GM18867 (cell line): Measurements from ENCODE around the gene PIK3C2B.
"Not testable (repeated sequence)": the region's sequence is repeated elsewhere in the genome, so short reads cannot be mapped to it uniquely, and the experiment has no call there.

ENCODE experiments used
- ATAC-seq: cut with Tn5 transposase; IDR thresholded peaks from one replicate; pipeline ENCODE4 v1.9.1; 2021; ENCODE audit warnings: mild to moderate bottlenecking, moderate library complexity; ENCODE audit not compliant: unreplicated experiment

Gene PIK3C2B

GRCh38 chr1:204506969-204507316 is 12.3 kb upstream of the PIK3C2B start:
- ATAC-seq = peak; percentile 66

GRCh38 chr1:204506201-204506968 is 11.8 kb upstream of the PIK3C2B start:
- peak; percentile 64 for ATAC-seq

- no peak for ATAC-seq
Measured at GRCh38 chr1:204505674-204506200, 11.1 kb upstream of the PIK3C2B start.

GRCh38 chr1:204503913-204504519 is 9.4 kb upstream of the PIK3C2B start:
- no peak for ATAC-seq

- no peak for ATAC-seq
Measured at GRCh38 chr1:204503122-204503912, 8.7 kb upstream of the PIK3C2B start.

GRCh38 chr1:204502241-204502640 is 7.6 kb upstream of the PIK3C2B start:
- ATAC-seq = no peak

GRCh38 chr1:204499511-204500468 is 5.2 kb upstream of the PIK3C2B start:
- ATAC-seq = no peak

- ATAC-seq = no peak
Measured at GRCh38 chr1:204498981-204499380, 4.4 kb upstream of the PIK3C2B start.

- ATAC-seq = no peak
Measured at GRCh38 chr1:204495777-204496176, 1.2 kb upstream of the PIK3C2B start.

GRCh38 chr1:204495078-204495753 is 611 bp upstream of the PIK3C2B start:
- peak; percentile 36 for ATAC-seq

GRCh38 chr1:204493984-204494280 is 673 bp downstream of the PIK3C2B start:
- ATAC-seq = peak; percentile 34

- no peak for ATAC-seq
Measured at GRCh38 chr1:204493145-204493983, 1.2 kb downstream of the PIK3C2B start.

- ATAC-seq = no peak
Measured at GRCh38 chr1:204491655-204492054, 3.0 kb downstream of the PIK3C2B start.

GRCh38 chr1:204487256-204487615 is 7.4 kb downstream of the PIK3C2B start:
- no peak for ATAC-seq

GRCh38 chr1:204486513-204487255 is 7.9 kb downstream of the PIK3C2B start:
- ATAC-seq = not testable (repeated sequence)

GRCh38 chr1:204483791-204484190 is 10.8 kb downstream of the PIK3C2B start:
- no peak for ATAC-seq

GRCh38 chr1:204480515-204480914 is 14.1 kb downstream of the PIK3C2B start:
- ATAC-seq = peak; percentile 49

GRCh38 chr1:204479387-204480136 is 15.0 kb downstream of the PIK3C2B start:
- no peak for ATAC-seq
